ENCODE measurements around the gene TVP23C. TPM values are rescaled to one million over a fixed set of nuclear protein-coding genes. Genes with fewer than 3 reads are reported as not detected.

The TVP23C gene
- total and polyA plus RNA-seq, 2 donors (not counting 3 experiments of a cell fraction or from before 2014, with no cell fraction given): 6.4 to 36.3 TPM

GRCh38 chr17:15501793-15502192 is 61.5 kb downstream of the TVP23C start:
- peaks cover 15% of the 10 kb centered on the region for H3K4me1 ChIP-seq (ENCODE audit: control insufficient read depth, extremely low read depth, insufficient read depth, low read length)
- H3K27ac ChIP-seq (ENCODE audit: insufficient read depth, low read depth, low read length): peak overlapping the region; percentile 39
- no peak overlapping the region for H3K4me2 ChIP-seq (ENCODE audit: insufficient read depth, low read length)
- POLR2A ChIA-PET: no interaction called here
- H2AFZ ChIP-seq (ENCODE audit: low read depth, low read length): no peak overlapping the region
- no peak for DNase-seq (ENCODE audit: low read depth, low spot score)
- no TSS peak for BruUV-seq (replicated peaks)
- H3K9me1 ChIP-seq (replicated peaks; ENCODE audit: control insufficient read depth, extremely low read depth, insufficient read depth, low read length): no peaks in the 10 kb centered on the region
- peaks cover 4% of the 10 kb centered on the region in 2 experiments for H3K36me3 ChIP-seq (ENCODE audit: control insufficient read depth in 2 of 2, extremely low read depth in 1 of 2, insufficient read depth in 2 of 2, low read length in 2 of 2)
- no peak overlapping the region for H3K9ac ChIP-seq (replicated peaks; ENCODE audit: extremely low read depth, insufficient read depth, low read length)
- H3K4me3 ChIP-seq (replicated peaks in 1 of 3; ENCODE audit: insufficient read depth in 1 of 3, low read depth in 1 of 3, low read length in 3 of 3): no peak overlapping the region
- no peaks in the 10 kb centered on the region for H4K20me1 ChIP-seq (replicated peaks; ENCODE audit: control insufficient read depth, extremely low read depth, insufficient read depth, low read length)
- H3K79me2 ChIP-seq (ENCODE audit: control insufficient read depth, insufficient read depth, low read length): no peaks in the 10 kb centered on the region
- CTCF ChIA-PET: interaction anchor here (1.6 to 7.4 kb wide), 7 partner anchors 12 to 240 kb away, joined by 5 to 410 read pairs (median 19); partner anchors contain the start of gene PMP22
- TF ChIP-seq CTCF (IDR thresholded peaks at IDR 0.05; ENCODE audit: extremely low read depth in 1 of 2, insufficient read depth in 1 of 2, low read depth in 1 of 2, low read length in 2 of 2) (no peak), MAX (IDR thresholded peaks at IDR 0.05; ENCODE audit: insufficient read depth, insufficient read length) (no peak), EZH2 (IDR thresholded peaks at IDR 0.05; ENCODE audit: borderline replicate concordance, low read depth, low read length, severe bottlenecking) (no peak), POLR2A (IDR thresholded peaks at IDR 0.05; ENCODE audit: low read depth, low read length) (no peak), MYC (IDR thresholded peaks at IDR 0.05; ENCODE audit: low read depth, low read length) (no peak), POLR2AphosphoS5 (IDR thresholded peaks at IDR 0.05; ENCODE audit: insufficient read depth, low read depth, low read length) (no peak), FOS (IDR thresholded peaks at IDR 0.05; ENCODE audit: borderline replicate concordance, insufficient read depth, low read length) (no peak), JUN (IDR thresholded peaks at IDR 0.05; ENCODE audit: borderline replicate concordance, insufficient read depth, insufficient read length, low read depth) (no peak), GATA2 (IDR thresholded peaks at IDR 0.05; ENCODE audit: insufficient read depth, insufficient read length, low read depth, low read length) (no peak)
- H3K27me3 ChIP-seq (ENCODE audit: control insufficient read depth in 2 of 2, insufficient read depth in 2 of 2, low read length in 2 of 2): no peaks in the 10 kb centered on the region
- dilution Hi-C loops (cut with MboI; ENCODE audit: extremely low pct_ligation_motif_present, low sequenced_read_pairs) (no loop called here), intact Hi-C loops (cut with micrococcal nuclease) (loop anchor here (1.0 to 2.0 kb wide), 3 partner anchors 11 to 65 kb away; no protein-coding TSS in a partner anchor)
- FAIRE-seq: no peak
- no peaks in the 10 kb centered on the region for H3K9me3 ChIP-seq (replicated peaks; ENCODE audit: control insufficient read depth, insufficient read depth, low read length)

All from endothelial cell of umbilical vein (primary cell).